Nephron (organoid): Measurements from ENCODE around the gene TPSAB1.
"Not testable (repeated sequence)": the region's sequence is repeated elsewhere in the genome, so short reads cannot be mapped to it uniquely, and the experiment has no call there.

ENCODE experiments used
- H3K27ac Mint-ChIP-seq, 3 experiments: 2 replicates each; pipeline ENCODE4 v1.8.0; 2020; ENCODE audit warnings: mixed read lengths in 3 of 3, mild to moderate bottlenecking in 2 of 3, moderate library complexity in 1 of 3
- H3K27me3 Mint-ChIP-seq: 2 replicates; pipeline ENCODE4 v1.8.0; 2021; ENCODE audit warnings: low read depth, mild to moderate bottlenecking, moderate library complexity, mixed read lengths
- H3K36me3 Mint-ChIP-seq: 2 replicates; pipeline ENCODE4 v1.8.0; 2020; ENCODE audit warnings: low read depth, mixed read lengths
- H3K4me1 Mint-ChIP-seq: 2 replicates; pipeline ENCODE4 v1.8.0; 2020; ENCODE audit warnings: mixed read lengths
- H3K4me3 Mint-ChIP-seq, 3 experiments: 2 replicates each; pipeline ENCODE4 v1.8.0; 2020; ENCODE audit warnings: mild to moderate bottlenecking in 3 of 3, mixed read lengths in 3 of 3, moderate library complexity in 2 of 3
- H3K9me3 Mint-ChIP-seq: 2 replicates; pipeline ENCODE4 v1.8.0; 2020; ENCODE audit warnings: mixed read lengths
- CTCF ChIP-seq, 3 experiments: fragments of 200-600 bp; sonication (generic); IDR thresholded peaks; one replicate each; pipeline ENCODE4 v1.5.0; 2021; ENCODE audit warnings: antibody characterized with exemption in 3 of 3; ENCODE audit not compliant: unreplicated experiment in 3 of 3

TPSAB1 gene

GRCh38 chr16:1240436-1240835 is at the start of gene TPSAB1:
Gene TPSAB1, plus strand, starts transcription at chr16:1240705. Its CDS starts 234 bp downstream, at chr16:1240939.
- H3K4me3 Mint-ChIP-seq, H3K36me3 Mint-ChIP-seq, H3K4me1 Mint-ChIP-seq, H3K27ac Mint-ChIP-seq, H3K9me3 Mint-ChIP-seq, H3K27me3 Mint-ChIP-seq: not testable (repeated sequence)

- not testable (repeated sequence) for H3K9me3 Mint-ChIP-seq, H3K27me3 Mint-ChIP-seq, H3K4me1 Mint-ChIP-seq, H3K27ac Mint-ChIP-seq, H3K36me3 Mint-ChIP-seq, H3K4me3 Mint-ChIP-seq
Observed at GRCh38 chr16:1190789-1191188, 49.7 kb upstream of the TPSAB1 start.

- no peaks in the 10 kb centered on the region for H3K9me3 Mint-ChIP-seq
- H3K36me3 Mint-ChIP-seq, result no peaks in the 10 kb centered on the region
- H3K4me3 Mint-ChIP-seq, result no peak overlapping the region
- peaks cover 6% of the 10 kb centered on the region for H3K27me3 Mint-ChIP-seq
- no peaks in the 10 kb centered on the region for H3K4me1 Mint-ChIP-seq
- no peak overlapping the region for H3K27ac Mint-ChIP-seq
- TF ChIP-seq CTCF (IDR thresholded peaks at IDR 0.05; ENCODE audit: unreplicated experiment in 3 of 3), result no peak
Observed at GRCh38 chr16:1192384-1193073, 48.0 kb upstream of the TPSAB1 start.

GRCh38 chr16:1193143-1193824 is 47.2 kb upstream of the TPSAB1 start:
- H3K4me1 Mint-ChIP-seq, result no peaks in the 10 kb centered on the region
- H3K36me3 Mint-ChIP-seq, result no peaks in the 10 kb centered on the region
- no peaks in the 10 kb centered on the region for H3K9me3 Mint-ChIP-seq
- TF ChIP-seq CTCF (IDR thresholded peaks at IDR 0.05; ENCODE audit: unreplicated experiment in 3 of 3), result no peak
- peaks cover 6% of the 10 kb centered on the region for H3K27me3 Mint-ChIP-seq
- H3K27ac Mint-ChIP-seq, result no peak overlapping the region
- H3K4me3 Mint-ChIP-seq, result no peak overlapping the region

GRCh38 chr16:1193825-1194581 is 46.5 kb upstream of the TPSAB1 start:
- no peaks in the 10 kb centered on the region for H3K4me1 Mint-ChIP-seq

GRCh38 chr16:1194665-1195392 is 45.7 kb upstream of the TPSAB1 start:
- Mint-ChIP-seq H3K36me3 (peaks cover 3% of the 10 kb centered on the region), H3K27me3 (peaks cover 6% of the 10 kb centered on the region), H3K9me3 (no peaks in the 10 kb centered on the region), H3K4me3 (no peak overlapping the region), H3K27ac (no peak overlapping the region), H3K4me1 (no peaks in the 10 kb centered on the region)
- TF ChIP-seq CTCF (IDR thresholded peaks at IDR 0.05; ENCODE audit: unreplicated experiment in 3 of 3), result peak; percentile 90 to 96 (median 93)

More at GRCh38 chr16:1193825-1194581, 46.5 kb upstream of the TPSAB1 start:
- no peak overlapping the region for H3K4me3 Mint-ChIP-seq
- H3K27me3 Mint-ChIP-seq, result peaks cover 6% of the 10 kb centered on the region
- no peak overlapping the region for H3K27ac Mint-ChIP-seq
- no peaks in the 10 kb centered on the region for H3K9me3 Mint-ChIP-seq
- no peak for TF ChIP-seq CTCF (IDR thresholded peaks at IDR 0.05; ENCODE audit: unreplicated experiment in 3 of 3)
- H3K36me3 Mint-ChIP-seq, result no peaks in the 10 kb centered on the region
